K562 (cell line): ENCODE results near the gene GGA3. TPM values are rescaled to one million over a fixed set of nuclear protein-coding genes. Genes with fewer than 3 reads are reported as not detected.

Experiments
- ATAC-seq: fragments of 200-7000 bp; cut with Tn5 transposase; 3 replicates; pipeline ENCODE4 v1.9.1; 2020; ENCODE audit warnings: moderate library complexity
- BruUV-seq: library from RNA; stranded (reverse); fragments of 400-500 nt; replicated peaks from 2 replicates; lab custom pipeline; 2021; lab: Mats Ljungman, UMichigan
- CTCF ChIA-PET: fragments of 300-600 bp; formaldehyde crosslinking; extraction: SDS; loops from one replicate; lab custom pipeline; 2021; ENCODE audit warnings: low intra/inter-chr PET ratio; lab: Yijun Ruan, JAX
- POLR2A ChIA-PET: fragments of 300-600, 350-650 bp; sonication (Branson Sonifier 250); formaldehyde crosslinking; extraction: SDS; loops from one replicate; lab custom pipeline; 2021; ENCODE audit warnings: antibody characterized with exemption, inconsistent platforms; lab: Yijun Ruan, JAX
- DNase-seq, 4 experiments: peaks; one replicate each; pipeline versions ENCODE4 v3.0.0 to v3.0.0-alpha.2; 2011 to 2018; ENCODE audit warnings: low spot score in 3 of 4, mixed read lengths in 3 of 4; ENCODE audit errors: extremely low read depth in 1 of 4
- FAIRE-seq: peaks from 2 replicates; lab custom pipeline; 2011; peaks lifted over from hg19 to GRCh38; lab: Jason Lieb, UNC
- H2AFZ ChIP-seq: 2 replicates; pipeline ENCODE4 v1.6.0; 2011; ENCODE audit warnings: low read depth, low read length, control low read depth, inconsistent platforms
- H3K27ac ChIP-seq: fragments of 200-600 bp; 3 replicates; pipeline ENCODE4 v1.8.0; 2011; ENCODE audit warnings: low read depth, mild to moderate bottlenecking, control low read depth, inconsistent platforms, low read length, moderate library complexity, mixed read lengths; ENCODE audit errors: extremely low read depth
- H3K27me3 ChIP-seq, 2 experiments: fragments of 300-600 bp in 1 of 2; 2 replicates in 1 of 2; 3 replicates in 1 of 2; pipeline versions ENCODE4 v1.6.0 to v1.8.0; 2011; ENCODE audit warnings: inconsistent platforms in 2 of 2, low read length in 2 of 2, mild to moderate bottlenecking in 1 of 2, mixed read lengths in 1 of 2, moderate library complexity in 1 of 2; ENCODE audit not compliant: control insufficient read depth in 2 of 2, insufficient read depth in 2 of 2
- H3K36me3 ChIP-seq: fragments of 300-600 bp; 3 replicates; pipeline ENCODE4 v1.8.0; 2011; ENCODE audit warnings: mild to moderate bottlenecking, low read length, inconsistent platforms; ENCODE audit not compliant: control insufficient read depth, insufficient read depth
- H3K4me1 ChIP-seq, 2 experiments: fragments of 200-600 bp in 1 of 2; replicated peaks in 1 of 2; 2 replicates in 1 of 2; 3 replicates in 1 of 2; pipeline versions ENCODE4 v1.5.1 to v1.8.0; 2011; ENCODE audit warnings: inconsistent platforms in 2 of 2, low read length in 2 of 2, mild to moderate bottlenecking in 1 of 2, mixed read lengths in 1 of 2, moderate library complexity in 1 of 2; ENCODE audit not compliant: control insufficient read depth in 2 of 2, insufficient read depth in 2 of 2
- H3K4me2 ChIP-seq: 2 replicates; pipeline ENCODE4 v1.6.1; 2011; ENCODE audit warnings: low read length, control low read depth, inconsistent platforms, mixed read lengths; ENCODE audit not compliant: insufficient read depth
- H3K4me3 ChIP-seq: fragments of 200-600 bp; sonication (generic), shearing (Covaris generic); 2 replicates; pipeline ENCODE4 v1.5.1; 2016; ENCODE audit warnings: control low read depth, inconsistent platforms
- H3K79me2 ChIP-seq: fragments of 200-600 bp; 3 replicates; pipeline ENCODE4 v1.8.0; 2011; ENCODE audit warnings: low read length, inconsistent platforms; ENCODE audit not compliant: control insufficient read depth, insufficient read depth
- H3K9ac ChIP-seq, 2 experiments: 2 replicates each; pipeline versions ENCODE4 v1.6.0 to v1.6.1; 2011; ENCODE audit warnings: low read depth in 2 of 2, low read length in 2 of 2, control low read depth in 1 of 2, inconsistent platforms in 1 of 2, mild to moderate bottlenecking in 1 of 2, mixed read lengths in 1 of 2; ENCODE audit not compliant: insufficient read depth in 1 of 2
- H3K9me1 ChIP-seq: one replicate; pipeline ENCODE4 v1.6.0; 2011; ENCODE audit warnings: inconsistent platforms, mild to moderate bottlenecking, low read length, moderate library complexity; ENCODE audit not compliant: control insufficient read depth, insufficient read depth
- H3K9me3 ChIP-seq: replicated peaks from 2 replicates; pipeline ENCODE4 v1.5.1; 2011; ENCODE audit warnings: low read depth, low read length, inconsistent platforms; ENCODE audit not compliant: control insufficient read depth, insufficient read depth
- H4K20me1 ChIP-seq: replicated peaks from 2 replicates; pipeline ENCODE4 v1.6.1; 2011; ENCODE audit warnings: low read length, inconsistent platforms, mixed read lengths; ENCODE audit not compliant: control insufficient read depth, insufficient read depth
- DPF2 ChIP-seq: fragments of 450-650 bp; IDR thresholded peaks from 2 replicates; pipeline ENCODE4 v1.6.1; 2016
- HNRNPL ChIP-seq: fragments of 200-400 bp; formaldehyde crosslinking; IDR thresholded peaks from 2 replicates; pipeline ENCODE4 v1.6.1; 2017; ENCODE audit warnings: low read depth, mild to moderate bottlenecking, low read length
- SMARCC2 ChIP-seq: fragments of 450-650 bp; IDR thresholded peaks from 2 replicates; pipeline ENCODE4 v1.6.1; 2017; ENCODE audit warnings: antibody characterized with exemption, moderate library complexity, mild to moderate bottlenecking, low read depth
- THRA ChIP-seq: fragments of 450-650 bp; IDR thresholded peaks from 2 replicates; pipeline ENCODE4 v1.6.1; 2017; ENCODE audit warnings: mild to moderate bottlenecking, moderate library complexity
- WGBS: fragments of 100-300 bp; shearing (Covaris generic); methylation state at CpG from one replicate; pipeline ENCODE4 v1.1.6; 2016; ENCODE audit warnings: low coverage, mixed read lengths; ENCODE audit not compliant: insufficient coverage; ENCODE audit errors: missing lambda C conversion rate; 5-methylcytosine and 5-hydroxymethylcytosine counted together
- in situ Hi-C: fragments of 300-500 bp; cut with MboI; formaldehyde crosslinking; loops from 4 replicates; pipeline ENCODE4 v1.15.0; 2018; ENCODE audit warnings: inconsistent platforms, mixed read lengths
- intact Hi-C: fragments of 100-400 bp; cut with micrococcal nuclease; formaldehyde crosslinking; loops from 2 replicates; pipeline ENCODE4 v1.14.2; 2022
- polyA plus RNA-seq, 8 experiments: library from polyadenylated mRNA; depleted of rRNA in 4 of 8; stranded (reverse) in 5 of 8; unstranded in 3 of 8; fragments of >200 nt; fragmentation: Nextera tagmentation in 2 of 8; fragmentation: Illumina TruSeq in 1 of 8; extraction: Ambion mirVana in 2 of 8; extraction: Trizol in 1 of 8; gene quantifications; 2 replicates each; pipeline versions ENCODE4 v1.2.1 to v1.2.3, GENCODE V29; 2011 to 2014; ENCODE audit warnings: inconsistent platforms in 1 of 8, missing spikeins in 1 of 8
- total RNA-seq, 7 experiments: library from RNA; depleted of rRNA in 6 of 7; stranded (reverse); fragments of >200 nt in 6 of 7; fragmentation: Illumina TruSeq in 2 of 7; extraction: Trizol in 2 of 7; gene quantifications; 2 replicates each; pipeline versions ENCODE4 v1.2.1 to v1.2.3, GENCODE V29; 2011 to 2021; ENCODE audit warnings: low replicate concordance in 1 of 7

The GGA3 gene
- total and polyA plus RNA-seq, 9 of the 15 experiments (the other 6 are each of a cell fraction or from before 2014, with no cell fraction given): 5.7 to 64.9 (median 25.4) TPM

GRCh38 chr17:75307957-75308731, 46.7 kb upstream of the GGA3 start:
- intact Hi-C loops: no loop called here
- Histone ChIP-seq H3K27me3 (no peaks in the 10 kb centered on the region), H3K9ac (no peak overlapping the region), H2AFZ (no peak overlapping the region), H3K9me3 (no peaks in the 10 kb centered on the region), H3K36me3 (no peaks in the 10 kb centered on the region), H3K4me2 (no peak overlapping the region), H3K79me2 (no peaks in the 10 kb centered on the region), H3K4me3 (no peak overlapping the region), H4K20me1 (no peaks in the 10 kb centered on the region), H3K27ac (no peak overlapping the region), H3K9me1 (no peaks in the 10 kb centered on the region), H3K4me1 (peaks cover 0 to 7% of the 10 kb centered on the region in 2 experiments; a peak in 2 of 5 replicates)
- DNase-seq: no peak
- in situ Hi-C loops: no loop called here
- no peak for ATAC-seq
- no peak for FAIRE-seq
- no peak for TF ChIP-seq SMARCC2
- TF ChIP-seq HNRNPL: no peak
- no peak for TF ChIP-seq THRA
- TF ChIP-seq DPF2: no peak
- POLR2A ChIA-PET: interaction anchor here (0.6 to 4.9 kb wide), 6 partner anchors 8 to 89 kb away, joined by 3 to 19 read pairs (median 3); partner anchors contain the start of gene SLC25A19
- 45% methylated on average over 13 of the region's 13 CpGs for WGBS
- BruUV-seq: no TSS peak
- CTCF ChIA-PET: no interaction called here
